Activated CD4-positive, alpha-beta memory T cell treated with anti-CD3 and anti-CD28 coated beads, Interleukin-2, amount 10 ng/mL, durations not matched to agents 7 days and 5 days (primary cell): ENCODE data around the gene TXLNG. TPM values are rescaled to one million over a fixed set of nuclear protein-coding genes. Genes with fewer than 3 reads are reported as not detected.
"Not testable (repeated sequence)": the region's sequence is repeated elsewhere in the genome, so short reads cannot be mapped to it uniquely, and the experiment has no call there.

Source experiments
- CTCF ChIA-PET: fragments of 350-600 bp; sonication (Branson Sonifier 250); formaldehyde crosslinking; loops from one replicate; lab custom pipeline; 2021; ENCODE audit warnings: antibody characterized with exemption, inconsistent platforms; lab: Charles Lee
- POLR2A ChIA-PET: fragments of 350-600 bp; sonication (Branson Sonifier 250); formaldehyde crosslinking; loops from one replicate; lab custom pipeline; 2021; ENCODE audit warnings: antibody characterized with exemption; lab: Charles Lee
- DNase-seq: peaks from one replicate; pipeline ENCODE4 v3.0.0-alpha.2; 2020
- H3K27ac Mint-ChIP-seq: one replicate; pipeline ENCODE4 v1.8.0; 2021; ENCODE audit warnings: mild to moderate bottlenecking, mixed read lengths
- H3K27me3 Mint-ChIP-seq: one replicate; pipeline ENCODE4 v1.8.0; 2021; ENCODE audit warnings: mixed read lengths
- H3K36me3 Mint-ChIP-seq: one replicate; pipeline ENCODE4 v1.8.0; 2021; ENCODE audit warnings: low read depth, mixed read lengths
- H3K4me1 Mint-ChIP-seq: one replicate; pipeline ENCODE4 v1.8.0; 2021; ENCODE audit warnings: mixed read lengths
- H3K4me3 Mint-ChIP-seq: one replicate; pipeline ENCODE4 v1.8.0; 2021; ENCODE audit warnings: mild to moderate bottlenecking, mixed read lengths
- H3K9me3 Mint-ChIP-seq: one replicate; pipeline ENCODE4 v1.8.0; 2021; ENCODE audit warnings: mixed read lengths
- total RNA-seq, 2 experiments: library from RNA; stranded (reverse); gene quantifications; one replicate each; pipeline ENCODE4 v1.2.3, GENCODE V29; 2021

Gene TXLNG
- 1 to 10 TPM; 9.4 to 9.8 TPM for total RNA-seq

DNA sequence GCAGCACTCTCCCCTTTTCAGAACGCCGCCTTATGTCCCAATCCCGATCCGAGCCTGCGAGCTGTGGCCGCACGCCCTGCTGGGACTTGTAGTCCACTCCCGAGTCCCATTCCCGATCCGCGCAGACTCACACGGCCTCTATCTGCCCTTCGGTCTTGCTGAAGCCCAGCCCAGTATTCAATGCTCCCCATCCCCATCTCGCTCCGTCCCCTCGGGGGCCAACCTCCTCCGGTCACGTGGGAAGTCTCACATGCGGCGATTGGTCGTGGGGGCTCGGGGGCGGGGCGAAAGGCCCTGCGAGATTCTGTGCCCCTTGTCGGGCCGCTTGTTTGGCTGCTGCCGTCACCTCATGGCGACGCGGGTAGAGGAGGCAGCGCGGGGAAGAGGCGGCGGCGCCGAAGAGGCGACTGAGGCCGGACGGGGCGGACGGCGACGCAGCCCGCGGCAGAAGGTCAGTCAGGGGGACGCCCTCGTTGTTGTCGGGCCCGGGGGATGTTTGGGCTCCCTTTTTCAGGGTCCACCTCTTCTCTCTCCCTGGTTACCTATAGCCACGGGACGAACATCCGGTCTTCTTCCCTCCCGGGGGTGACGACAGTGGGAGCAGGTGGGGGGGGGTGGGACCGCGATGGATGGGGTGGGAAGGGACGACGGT, at the start of gene TXLNG:
Gene TXLNG (plus strand): TSS at position 328 of the 652 bp plus-strand sequence. CDS start 22 bp downstream, at position 350.
- Mint-ChIP-seq H3K27ac (peak within 1 kb of the TSS; percentile 86), H3K4me3 (peak within 1 kb of the TSS; percentile 98), H3K4me1 (peaks cover 19% of the 10 kb centered on the region), H3K27me3 (no peaks in the 10 kb centered on the region), H3K9me3 (no peaks in the 10 kb centered on the region), H3K36me3 (peaks cover 6% of the 10 kb centered on the region)
- CTCF ChIA-PET = no interaction called here
- POLR2A ChIA-PET = interaction anchor here (1.2 kb wide), 1 partner anchor 15 kb away, joined by 6 read pairs; no protein-coding TSS in a partner anchor
- DNase-seq = peak; percentile 94

DNA sequence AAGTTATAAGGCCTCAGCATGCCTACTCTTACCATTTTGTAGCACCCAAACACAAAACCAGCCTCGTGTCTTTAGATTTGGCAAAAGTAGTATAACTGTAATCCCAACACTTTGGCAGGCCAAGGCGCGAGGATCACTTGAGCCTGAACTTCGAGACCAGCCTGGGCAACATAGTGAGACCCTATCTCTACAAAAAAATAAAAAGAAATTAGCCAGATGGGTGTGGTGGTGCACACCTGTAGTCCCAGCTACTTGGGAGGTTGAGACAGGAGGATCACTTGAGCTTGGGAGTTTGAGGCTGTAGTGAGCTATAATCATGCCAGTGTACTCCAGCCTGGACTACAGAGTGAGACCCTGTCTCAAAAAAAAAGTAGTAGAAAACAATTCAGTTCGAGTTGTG, 49.2 kb upstream of the TXLNG start:
- no peaks in the 10 kb centered on the region for H3K27me3 Mint-ChIP-seq
- H3K27ac Mint-ChIP-seq = no peak overlapping the region
- H3K4me3 Mint-ChIP-seq = no peak overlapping the region
- peaks cover 5% of the 10 kb centered on the region for H3K4me1 Mint-ChIP-seq
- peaks cover 18% of the 10 kb centered on the region for H3K36me3 Mint-ChIP-seq
- no peaks in the 10 kb centered on the region for H3K9me3 Mint-ChIP-seq
- no peak for DNase-seq
- POLR2A ChIA-PET = no interaction called here
- CTCF ChIA-PET = no interaction called here

DNA sequence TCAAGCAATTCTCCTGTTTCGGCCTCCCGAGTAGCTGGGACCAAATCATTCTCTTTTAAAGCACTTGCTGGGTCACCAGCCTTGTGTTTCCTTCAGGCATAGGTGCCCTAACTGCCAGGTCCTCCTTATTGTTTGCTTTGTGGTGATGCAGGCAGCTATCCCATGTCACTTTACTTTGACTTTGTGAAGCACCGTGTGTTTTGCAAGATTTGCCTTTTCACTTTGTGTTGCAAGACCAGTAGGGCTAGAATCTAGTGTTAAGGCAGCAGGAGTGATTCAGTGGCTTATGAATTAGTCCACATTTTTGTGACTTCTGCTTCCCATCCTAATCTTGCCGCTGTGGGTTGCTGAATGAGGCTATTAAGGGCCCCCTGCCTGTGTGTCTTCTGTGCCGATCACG, 46.7 kb upstream of the TXLNG start:
- Mint-ChIP-seq H3K27ac (no peak overlapping the region), H3K36me3 (peaks cover 26% of the 10 kb centered on the region), H3K4me3 (no peak overlapping the region), H3K27me3 (no peaks in the 10 kb centered on the region), H3K9me3 (no peaks in the 10 kb centered on the region), H3K4me1 (no peaks in the 10 kb centered on the region)
- ChIA-PET POLR2A (no interaction called here), CTCF (no interaction called here)
- DNase-seq = no peak

DNA sequence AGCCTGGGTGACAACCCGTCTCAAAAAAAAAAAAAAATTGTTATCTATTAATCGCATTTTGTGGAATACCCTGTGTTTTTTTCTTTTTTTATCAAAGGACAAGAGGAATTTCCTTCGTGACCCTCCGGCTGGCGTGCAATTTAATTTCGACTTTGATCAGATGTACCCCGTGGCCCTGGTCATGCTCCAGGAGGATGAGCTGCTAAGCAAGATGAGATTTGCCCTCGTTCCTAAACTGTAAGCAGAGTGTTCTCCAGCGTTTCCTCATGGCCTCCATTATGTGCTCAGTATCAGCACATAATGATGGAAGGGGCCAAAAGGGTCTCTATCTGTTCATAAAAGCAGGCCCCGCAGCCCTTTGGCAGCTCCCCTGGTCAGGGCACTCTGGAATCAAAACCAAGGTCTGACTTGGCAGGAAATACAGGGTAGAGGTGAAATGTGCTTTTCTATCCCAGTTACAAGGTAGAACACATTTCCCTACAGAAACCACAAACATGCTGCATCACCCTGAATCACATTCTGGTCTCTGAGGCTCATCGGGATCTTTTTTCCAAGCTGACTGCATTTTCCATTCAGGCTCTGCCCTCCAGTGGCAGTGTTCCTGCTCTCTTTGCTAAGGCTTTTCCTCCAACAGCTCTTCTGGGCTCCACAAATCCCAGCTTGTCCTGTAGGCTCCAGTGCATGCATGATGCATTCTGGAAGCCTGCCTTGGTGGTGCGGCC, 42.5 kb upstream of the TXLNG start:
- H3K27me3 Mint-ChIP-seq = no peaks in the 10 kb centered on the region
- no peaks in the 10 kb centered on the region for H3K4me1 Mint-ChIP-seq
- H3K4me3 Mint-ChIP-seq = no peak overlapping the region
- H3K27ac Mint-ChIP-seq = no peak overlapping the region
- no peaks in the 10 kb centered on the region for H3K9me3 Mint-ChIP-seq
- peaks cover 13% of the 10 kb centered on the region for H3K36me3 Mint-ChIP-seq
- CTCF ChIA-PET = no interaction called here
- no peak for DNase-seq
- POLR2A ChIA-PET = no interaction called here

DNA sequence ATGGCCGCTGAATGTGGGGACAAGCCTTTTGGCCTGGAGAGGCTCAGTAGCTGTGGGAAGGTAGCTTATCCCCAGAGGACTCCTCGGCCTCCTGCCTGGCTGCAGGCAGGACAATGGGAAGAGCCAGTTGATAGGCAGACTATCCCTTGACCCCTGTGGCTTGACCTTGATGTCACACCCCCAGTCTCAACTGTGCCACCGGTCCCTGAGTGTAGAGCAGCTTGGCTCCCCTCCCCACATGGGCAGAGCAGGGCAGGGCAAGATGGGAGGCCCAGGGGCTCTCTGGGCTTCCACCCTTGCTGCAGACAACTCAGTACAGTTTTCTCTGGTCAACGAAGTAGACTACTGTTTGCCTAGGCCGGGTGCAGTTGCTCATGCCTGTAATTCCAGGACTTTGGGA, 41.2 kb upstream of the TXLNG start:
- Mint-ChIP-seq H3K4me1 (no peaks in the 10 kb centered on the region), H3K9me3 (no peaks in the 10 kb centered on the region), H3K4me3 (no peak overlapping the region), H3K27ac (no peak overlapping the region), H3K27me3 (no peaks in the 10 kb centered on the region), H3K36me3 (peaks cover 15% of the 10 kb centered on the region)
- CTCF ChIA-PET = no interaction called here
- POLR2A ChIA-PET = no interaction called here
- no peak for DNase-seq

DNA sequence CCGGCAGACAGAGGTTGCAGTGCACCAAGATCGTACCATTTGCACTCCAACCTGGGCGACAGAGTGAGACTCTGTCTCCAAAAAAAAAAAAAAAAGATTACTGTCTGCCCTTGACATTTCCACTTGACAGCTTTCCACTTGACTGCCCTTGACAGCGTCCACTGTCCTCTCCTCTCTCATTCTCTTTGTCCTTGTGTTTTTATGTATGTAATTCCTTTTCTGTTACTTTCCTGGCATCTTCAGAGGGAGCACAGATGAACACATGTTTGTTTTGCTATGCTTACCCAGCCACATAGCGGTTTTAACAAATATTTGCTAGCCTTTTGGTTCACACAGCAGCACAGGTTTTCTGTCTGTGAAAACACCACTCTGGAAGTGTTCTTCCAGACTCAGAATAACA, 40.6 kb upstream of the TXLNG start:
- CTCF ChIA-PET = no interaction called here
- no peak overlapping the region for H3K4me3 Mint-ChIP-seq

DNA sequence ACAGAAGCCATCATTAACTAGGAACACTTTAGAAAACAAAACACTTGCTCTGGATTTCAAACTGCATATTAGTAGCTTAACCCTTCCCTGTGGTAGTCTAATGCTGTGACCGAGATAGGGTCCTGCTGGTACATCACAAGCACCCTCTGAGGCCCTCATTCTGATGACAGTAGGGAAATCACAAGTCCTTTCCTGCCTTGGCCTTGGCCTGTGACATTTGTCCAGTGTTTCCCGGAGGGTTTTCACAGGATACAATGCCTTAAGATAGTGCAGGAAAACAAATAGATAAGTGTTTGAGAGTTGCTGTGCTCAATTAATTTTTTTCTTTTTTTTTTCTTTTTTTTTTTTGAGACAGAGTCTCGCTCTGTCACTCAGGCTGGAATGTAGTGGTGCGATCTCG, 37.8 kb upstream of the TXLNG start:
- Mint-ChIP-seq H3K27ac (no peak overlapping the region), H3K4me1 (no peaks in the 10 kb centered on the region), H3K27me3 (no peaks in the 10 kb centered on the region), H3K9me3 (no peaks in the 10 kb centered on the region), H3K36me3 (peaks cover 21% of the 10 kb centered on the region), H3K4me3 (no peak overlapping the region)
- DNase-seq = no peak
- CTCF ChIA-PET = no interaction called here
- POLR2A ChIA-PET = no interaction called here

More for the DNA sequence above, 40.6 kb upstream of the TXLNG start:
- no peaks in the 10 kb centered on the region for H3K9me3 Mint-ChIP-seq
- peaks cover 19% of the 10 kb centered on the region for H3K36me3 Mint-ChIP-seq
- H3K27ac Mint-ChIP-seq = no peak overlapping the region
- POLR2A ChIA-PET = no interaction called here
- no peaks in the 10 kb centered on the region for H3K27me3 Mint-ChIP-seq
- no peaks in the 10 kb centered on the region for H3K4me1 Mint-ChIP-seq
- no peak for DNase-seq

DNA sequence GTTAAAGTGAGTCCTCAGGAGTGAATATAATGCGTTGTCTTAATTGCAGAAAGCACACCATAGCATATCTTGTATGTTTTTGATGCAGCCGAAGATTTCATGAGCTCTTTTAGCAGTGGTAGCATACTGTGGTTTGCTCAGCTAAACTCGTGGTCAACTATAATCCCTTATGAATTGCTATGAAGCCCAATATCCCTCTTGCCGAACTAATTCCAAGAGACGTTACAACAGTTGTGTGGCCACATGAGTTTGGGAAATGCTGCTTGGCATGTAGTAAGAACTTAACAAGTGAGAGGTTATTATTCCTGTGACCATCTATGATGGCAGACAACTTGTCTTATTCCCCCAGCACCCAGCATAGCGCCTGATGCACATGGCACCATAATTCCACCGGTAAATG, 36.1 kb upstream of the TXLNG start:
- CTCF ChIA-PET = interaction anchor here (1.4 kb wide), 1 partner anchor 15 kb away, joined by 3 read pairs; no protein-coding TSS in a partner anchor
- POLR2A ChIA-PET = no interaction called here
- Mint-ChIP-seq H3K9me3 (no peaks in the 10 kb centered on the region), H3K27ac (no peak overlapping the region), H3K4me1 (peaks cover 2% of the 10 kb centered on the region), H3K36me3 (peaks cover 19% of the 10 kb centered on the region), H3K4me3 (no peak overlapping the region), H3K27me3 (no peaks in the 10 kb centered on the region)
- no peak for DNase-seq

DNA sequence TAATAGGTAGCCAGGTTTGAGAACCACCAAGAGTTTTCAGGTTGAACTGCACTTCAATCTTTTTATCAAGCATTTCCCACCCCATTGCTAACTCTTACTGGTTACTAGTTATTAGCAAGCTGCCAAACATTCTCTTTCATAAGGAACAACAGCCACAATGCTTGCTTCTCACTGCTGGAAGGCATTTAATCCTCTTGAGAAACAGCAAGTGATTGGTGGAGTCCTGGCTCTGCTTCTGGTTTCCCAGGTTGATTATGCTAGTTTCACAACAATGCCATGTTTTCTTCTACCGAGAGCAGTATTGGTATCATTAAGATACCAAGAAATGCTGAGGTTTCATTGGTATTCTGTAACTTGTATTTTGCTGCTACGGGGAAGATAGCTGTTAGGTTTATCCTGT, 32.2 kb upstream of the TXLNG start:
- Mint-ChIP-seq H3K4me3 (no peak overlapping the region), H3K9me3 (no peaks in the 10 kb centered on the region), H3K27me3 (no peaks in the 10 kb centered on the region), H3K4me1 (peaks cover 2% of the 10 kb centered on the region), H3K36me3 (peaks cover 26% of the 10 kb centered on the region), H3K27ac (no peak overlapping the region)
- DNase-seq = no peak
- CTCF ChIA-PET = no interaction called here
- POLR2A ChIA-PET = no interaction called here

DNA sequence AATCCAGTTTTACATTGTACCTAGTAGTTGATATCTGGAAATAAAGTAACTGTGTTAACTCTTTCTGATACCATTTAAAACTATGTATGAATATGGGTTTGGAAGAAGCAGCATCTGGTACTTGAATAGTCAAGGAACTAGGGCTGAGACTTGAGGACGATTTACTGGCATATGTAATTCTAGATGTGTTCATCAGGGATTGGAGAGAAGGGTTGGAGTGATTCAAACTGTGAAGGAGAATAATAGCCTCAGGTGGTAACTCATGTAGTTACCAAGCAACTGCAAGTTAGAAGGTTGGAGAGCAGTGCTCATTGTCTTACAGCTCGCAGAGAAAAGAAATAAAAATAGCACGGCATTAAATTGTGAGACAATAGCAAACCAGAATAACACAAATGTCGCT, 29.5 kb upstream of the TXLNG start:
- H3K4me3 Mint-ChIP-seq = no peak overlapping the region
- no peaks in the 10 kb centered on the region for H3K27me3 Mint-ChIP-seq
- ChIA-PET CTCF (no interaction called here), POLR2A (no interaction called here)
- peaks cover 2% of the 10 kb centered on the region for H3K4me1 Mint-ChIP-seq
- DNase-seq = no peak
- H3K36me3 Mint-ChIP-seq = peaks cover 31% of the 10 kb centered on the region
- H3K9me3 Mint-ChIP-seq = no peaks in the 10 kb centered on the region
- no peak overlapping the region for H3K27ac Mint-ChIP-seq

DNA sequence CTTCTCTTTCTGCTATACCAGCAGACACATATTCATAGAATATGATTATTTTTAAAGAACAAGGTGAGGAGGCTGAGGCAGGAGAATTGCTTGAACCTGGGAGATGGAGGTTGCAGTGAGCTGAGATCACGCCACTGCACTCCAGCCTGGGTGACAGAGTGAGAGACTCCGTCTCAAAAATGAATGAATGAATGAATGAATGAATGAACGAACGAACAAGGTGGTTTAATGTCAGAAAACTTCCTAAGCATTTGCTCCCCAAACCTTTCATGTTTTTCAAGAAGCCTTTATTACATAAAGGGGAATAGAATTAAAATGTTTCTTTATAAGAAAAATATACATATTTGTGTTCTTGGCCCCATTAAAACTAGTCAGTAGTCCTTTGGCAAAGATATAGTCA, 24.8 kb upstream of the TXLNG start:
- H3K36me3 Mint-ChIP-seq = peaks cover 17% of the 10 kb centered on the region
- CTCF ChIA-PET, H3K27ac Mint-ChIP-seq, H3K4me1 Mint-ChIP-seq, DNase-seq, H3K4me3 Mint-ChIP-seq, POLR2A ChIA-PET, H3K9me3 Mint-ChIP-seq, H3K27me3 Mint-ChIP-seq: not testable (repeated sequence)

DNA sequence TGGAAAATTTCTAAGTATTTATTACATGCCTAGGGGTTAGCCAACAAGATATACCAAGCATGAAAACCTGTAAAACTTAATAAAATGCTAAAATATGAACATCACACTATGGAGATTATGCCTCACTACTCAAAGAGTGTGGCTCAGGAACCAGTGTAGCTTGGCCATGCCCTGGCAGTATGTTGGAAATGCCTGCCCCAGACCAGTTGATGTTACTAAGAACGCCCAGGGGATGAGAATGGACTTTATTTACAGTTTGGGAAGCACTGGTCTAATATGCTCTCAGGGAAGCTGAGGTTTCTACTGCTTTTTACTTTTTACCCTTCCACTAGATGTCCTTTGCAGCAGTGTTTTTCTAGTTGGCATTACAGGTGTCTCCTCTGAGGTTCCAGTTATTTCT, 23.7 kb upstream of the TXLNG start:
- Mint-ChIP-seq H3K36me3 (peaks cover 11% of the 10 kb centered on the region), H3K4me3 (no peak overlapping the region), H3K27me3 (no peaks in the 10 kb centered on the region), H3K4me1 (no peaks in the 10 kb centered on the region), H3K27ac (no peak overlapping the region), H3K9me3 (no peaks in the 10 kb centered on the region)
- DNase-seq = no peak
- POLR2A ChIA-PET = no interaction called here
- CTCF ChIA-PET = no interaction called here

DNA sequence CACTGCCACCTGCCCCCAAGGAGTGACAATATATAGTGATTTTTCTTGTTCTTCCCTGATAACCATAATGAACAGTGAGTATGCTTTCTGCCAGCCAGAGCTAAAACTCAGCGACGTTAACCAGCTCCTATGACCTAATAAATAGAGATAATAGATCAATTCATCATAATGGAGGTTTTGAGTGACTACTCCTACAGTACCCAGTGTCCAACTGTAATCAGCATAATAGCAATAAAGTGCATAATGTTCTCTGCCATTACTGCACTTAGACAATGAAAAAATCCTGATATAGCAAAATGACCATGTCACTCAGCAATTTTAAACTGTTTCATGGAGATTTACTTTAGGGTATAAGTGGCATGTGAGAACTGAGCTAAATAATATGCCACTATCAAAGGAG, 20.7 kb upstream of the TXLNG start:
- no peaks in the 10 kb centered on the region for H3K9me3 Mint-ChIP-seq
- CTCF ChIA-PET = interaction anchor here (1.3 kb wide), 1 partner anchor 15 kb away, joined by 3 read pairs; no protein-coding TSS in a partner anchor
- POLR2A ChIA-PET = no interaction called here
- H3K27ac Mint-ChIP-seq = no peak overlapping the region
- peaks cover 3% of the 10 kb centered on the region for H3K36me3 Mint-ChIP-seq
- no peak for DNase-seq
- no peak overlapping the region for H3K4me3 Mint-ChIP-seq
- H3K4me1 Mint-ChIP-seq = no peaks in the 10 kb centered on the region
- no peaks in the 10 kb centered on the region for H3K27me3 Mint-ChIP-seq
